A549 treated with Mapracorat at 1 μM for 4 hours (cell line): Measurements from ENCODE around the gene DLG4. TPM values are rescaled to one million over a fixed set of nuclear protein-coding genes. Genes with fewer than 3 reads are reported as not detected.

ENCODE experiments used
- total RNA-seq: library from RNA; stranded (reverse); fragments of 200-300 nt; extraction: Qiagen RNA extraction; gene quantifications from 5 replicates; pipeline ENCODE4 v1.2.3, GENCODE V29; 2022

Gene DLG4
- total RNA-seq: 6.2 to 7.8 TPM (median 6.7 TPM) in 5 replicates

GRCh38 chr17:7219812-7220592 is at the start of gene DLG4, which contains the start of gene ACADVL:
Gene DLG4, minus strand, starts transcription at chr17:7219836.
Gene ACADVL, plus strand, starts transcription at chr17:7219938. Its CDS starts 47 bp downstream, at chr17:7219985.

GRCh38 chr17:7262192-7262934 is 42.7 kb upstream of the DLG4 start, which contains the start of gene CLDN7:
Gene CLDN7, minus strand, starts transcription at chr17:7262478. Its CDS starts 435 bp downstream, at chr17:7262043.

DNA sequence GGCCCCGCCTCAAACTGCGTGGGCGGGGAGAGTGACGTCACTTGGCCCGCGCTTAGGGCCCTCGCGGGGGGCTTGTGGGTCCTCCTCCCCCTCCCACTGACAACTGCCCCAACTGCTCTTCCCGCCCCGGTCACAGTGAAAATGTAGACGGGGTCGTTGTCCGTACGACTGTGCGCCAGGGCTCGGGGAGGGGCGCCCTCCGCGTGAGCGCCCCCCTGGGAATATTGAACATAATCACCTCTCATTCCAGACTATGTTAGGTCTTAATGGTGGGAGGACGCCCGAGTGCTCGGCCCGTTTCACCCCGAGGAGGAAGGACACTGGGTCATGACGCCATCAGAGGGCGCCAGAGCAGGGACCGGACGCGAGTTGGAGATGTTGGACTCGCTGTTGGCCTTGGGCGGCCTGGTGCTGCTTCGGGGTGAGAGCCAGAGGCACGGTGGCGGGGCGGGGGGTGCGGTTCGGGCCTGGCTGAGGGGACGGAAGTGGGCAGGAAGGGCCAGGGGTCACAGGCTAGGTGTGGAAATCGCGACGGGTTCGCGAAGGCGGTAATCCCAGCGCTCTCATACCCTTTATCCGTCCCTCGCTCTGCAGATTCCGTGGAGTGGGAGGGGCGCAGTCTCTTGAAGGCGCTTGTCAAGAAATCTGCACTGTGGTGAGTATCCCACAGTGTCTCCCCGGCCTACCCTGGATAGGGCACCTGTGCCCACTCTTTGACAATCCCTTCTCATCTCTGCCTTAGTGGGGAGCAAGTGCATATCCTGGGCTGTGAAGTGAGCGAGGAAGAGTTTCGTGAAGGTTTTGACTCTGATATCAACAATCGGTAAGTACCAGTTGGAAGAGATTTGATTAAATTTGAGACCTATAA is 32.8 kb upstream of the DLG4 start, which contains the start of gene ELP5:
ELP5 (plus strand) TSS at position 40 of the 868 bp plus-strand sequence; CDS start at position 376, 336 bp downstream.

DNA sequence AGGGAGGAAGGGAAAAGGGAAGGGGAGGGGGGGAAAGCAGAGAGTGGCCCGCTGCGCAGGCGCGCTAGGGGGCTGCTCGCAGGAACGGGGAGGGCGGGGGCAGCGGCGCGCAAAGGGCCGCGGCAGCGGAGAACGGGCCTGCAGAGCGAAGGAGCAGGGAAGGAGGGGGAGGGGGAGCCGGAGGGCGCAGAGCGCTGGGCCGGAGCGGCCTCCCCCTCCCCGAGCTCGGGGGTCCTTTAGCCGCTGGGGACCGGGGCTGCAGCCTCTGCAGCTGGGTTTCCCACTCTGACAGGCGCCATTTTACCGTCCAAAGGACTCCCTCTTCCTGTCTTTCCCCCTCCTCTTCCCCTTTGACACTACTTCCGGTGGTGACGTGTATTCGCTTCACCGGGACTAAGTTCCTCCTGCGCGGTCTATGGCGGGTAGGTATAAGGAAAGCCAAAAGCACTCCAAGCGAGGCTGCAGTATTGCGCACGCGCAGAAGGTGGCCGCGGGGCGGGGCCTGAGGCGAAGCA is 32.1 kb upstream of the DLG4 start, which contains the start of gene CTDNEP1:
CTDNEP1 (minus strand) TSS at position 74 of the 515 bp plus-strand sequence. CDS start 438 bp downstream, outside the sequence.

DNA sequence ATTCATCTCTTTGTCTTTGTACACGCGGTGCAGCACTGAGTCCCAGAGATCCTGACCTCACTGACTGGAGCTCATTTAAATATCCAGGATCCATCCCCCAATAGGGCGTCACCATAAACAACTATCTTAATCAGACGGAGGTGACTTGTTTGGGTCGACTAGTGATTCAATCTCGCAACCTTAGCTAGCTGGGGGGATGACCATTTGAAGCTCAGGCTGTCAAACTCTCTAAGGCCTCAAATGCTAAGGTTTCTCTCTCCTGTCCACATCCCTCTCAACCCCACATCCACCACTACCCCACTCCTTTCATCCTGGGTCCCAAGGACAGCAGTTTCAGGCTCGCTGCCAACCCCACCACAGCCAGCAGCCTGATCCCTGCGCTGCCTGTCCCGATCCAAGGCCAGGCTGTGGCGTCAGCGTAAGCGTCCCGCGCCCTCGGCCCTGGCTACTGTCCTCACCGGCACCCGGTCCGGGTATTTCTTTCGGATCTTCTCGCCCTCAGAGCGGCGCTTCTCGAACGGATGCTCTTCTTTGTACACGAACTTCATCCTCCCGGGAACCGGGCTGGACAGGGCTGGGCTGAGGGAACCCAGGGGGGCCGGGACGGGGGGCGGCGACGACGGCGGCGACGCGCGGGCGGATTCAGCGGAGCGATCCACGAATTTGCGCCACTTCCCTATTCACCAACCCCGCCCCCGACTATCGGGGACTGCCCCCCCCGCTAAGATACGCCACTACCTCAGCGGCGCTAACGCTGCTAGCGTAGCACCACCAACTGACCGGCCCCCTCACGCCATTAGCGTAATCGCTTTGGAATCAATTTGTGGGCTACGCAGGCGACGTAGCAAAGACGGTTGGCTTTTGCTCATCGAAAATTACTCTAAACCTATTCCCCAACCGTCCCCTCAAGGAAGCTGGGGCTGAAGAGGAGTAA is 22.4 kb upstream of the DLG4 start, which contains the start of gene GABARAP:
GABARAP (minus strand) TSS at position 667 of the 934 bp plus-strand sequence; CDS start at position 548, 119 bp downstream.

DNA sequence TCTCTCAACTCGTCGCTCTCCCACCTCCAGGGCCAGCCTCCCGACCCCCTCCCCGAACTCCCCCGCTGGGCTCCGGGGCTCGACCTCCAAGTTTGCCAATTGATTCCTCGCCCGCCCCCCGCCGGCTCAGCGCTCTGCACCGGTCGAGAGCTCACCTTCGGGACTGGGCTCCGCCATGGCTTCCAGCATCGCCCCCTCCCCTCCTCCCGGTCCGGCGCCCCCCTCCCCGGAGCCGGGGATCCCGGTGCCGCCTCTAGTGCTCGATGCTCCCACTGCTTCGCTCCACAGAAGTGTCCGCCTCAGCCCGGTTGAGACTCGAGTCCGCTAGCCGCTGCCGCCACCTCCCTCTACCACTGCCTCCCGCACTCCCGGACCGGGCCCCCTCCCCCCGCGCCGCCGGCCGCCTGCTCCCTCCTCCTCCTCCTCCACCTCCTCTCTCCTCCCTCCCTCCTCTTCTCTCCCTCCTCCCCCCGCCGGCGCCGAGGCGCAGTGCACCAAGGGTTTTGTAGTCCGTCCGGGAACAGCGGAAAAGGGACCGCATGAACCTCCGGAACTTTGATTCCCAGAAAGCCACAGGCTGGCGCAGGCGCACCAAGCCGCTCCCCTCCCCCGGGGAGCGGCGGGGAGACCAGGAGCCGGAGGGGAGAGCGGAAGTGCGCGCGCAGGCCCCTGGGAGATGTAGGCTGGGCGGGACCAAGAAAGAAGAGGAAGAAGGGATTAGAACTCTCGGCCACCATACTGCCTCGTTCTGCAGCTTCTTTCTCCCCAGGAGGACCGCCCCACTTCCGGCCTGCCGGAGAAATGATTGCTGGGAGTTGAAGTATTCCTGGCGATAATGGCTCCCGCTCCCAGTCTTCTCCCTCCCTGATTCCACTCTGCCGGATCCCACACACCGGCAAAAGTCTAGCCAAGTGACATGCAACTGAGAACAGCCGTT is 19.7 kb upstream of the DLG4 start, which contains the start of gene PHF23:
PHF23 (minus strand) TSS at position 367 of the 937 bp plus-strand sequence; CDS start at position 189, 178 bp downstream.

GRCh38 chr17:7234083-7234951 is 14.7 kb upstream of the DLG4 start, which contains the start of gene DVL2:
Gene DVL2, minus strand, starts transcription at chr17:7234517. Its CDS starts 255 bp downstream, at chr17:7234262.

GRCh38 chr17:7179317-7180254 is 40.0 kb downstream of the DLG4 start, which contains the start of gene ASGR1:
Gene ASGR1, minus strand, starts transcription at chr17:7179370. Its CDS starts 807 bp downstream, at chr17:7178563.

Other genes with a start within 250 kb of the DLG4 start
- not detected in 5 replicates for gene ALOX12, start 223.8 kb downstream of the DLG4 start, total RNA-seq
- gene RNASEK, start 207.2 kb downstream of the DLG4 start, total RNA-seq: 415 to 498 TPM (median 447 TPM) in 5 replicates
- gene BCL6B, start 196.8 kb downstream of the DLG4 start, total RNA-seq: not detected in 5 replicates
- 7.4 to 9.1 TPM (median 8.8 TPM) in 5 replicates for gene SLC16A13, start 183.8 kb downstream of the DLG4 start, total RNA-seq
- gene SLC16A11, start 175.7 kb downstream of the DLG4 start, total RNA-seq: not detected in 5 replicates
- not detected in 5 replicates for gene CLEC10A, start 139.6 kb downstream of the DLG4 start, total RNA-seq
- gene ASGR2, start 105.0 kb downstream of the DLG4 start, total RNA-seq: 0.19 TPM in 1 of 5 replicates, not detected in the others
- gene ASGR1, start 40.5 kb downstream of the DLG4 start, total RNA-seq: 0.77 to 1.3 TPM (median 1.0 TPM) in 5 replicates
- gene ACADVL, start 102 bp upstream of the DLG4 start, total RNA-seq: 329 to 477 TPM (median 426 TPM) in 5 replicates
- gene DVL2, start 14.7 kb upstream of the DLG4 start, total RNA-seq: 30.2 to 44.4 TPM (median 41.9 TPM) in 5 replicates
- 86.3 to 101 TPM (median 94.7 TPM) in 5 replicates for gene PHF23, start 19.6 kb upstream of the DLG4 start, total RNA-seq
- 638 to 781 TPM (median 668 TPM) in 5 replicates for gene GABARAP, start 22.6 kb upstream of the DLG4 start, total RNA-seq
- gene CTDNEP1, start 31.9 kb upstream of the DLG4 start, total RNA-seq: 213 to 239 TPM (median 227 TPM) in 5 replicates
- 128 to 149 TPM (median 131 TPM) in 5 replicates for gene ELP5, start 32.4 kb upstream of the DLG4 start, total RNA-seq
- 1.5 to 3.0 TPM (median 2.0 TPM) in 5 replicates for gene CLDN7, start 42.6 kb upstream of the DLG4 start, total RNA-seq
- gene SLC2A4, start 61.9 kb upstream of the DLG4 start, total RNA-seq: 0.28 to 0.57 TPM (median 0.35 TPM) in 5 replicates
- gene YBX2, start 74.8 kb upstream of the DLG4 start, total RNA-seq: 0.35 to 0.65 TPM (median 0.56 TPM) in 5 replicates
- 1,593 to 1,803 TPM (median 1,704 TPM) in 5 replicates for gene EIF5A, start 87.8 kb upstream of the DLG4 start, total RNA-seq
- 92.1 to 108 TPM (median 95.9 TPM) in 5 replicates for gene GPS2, start 95.5 kb upstream of the DLG4 start, total RNA-seq
- gene NEURL4, start 109.5 kb upstream of the DLG4 start, total RNA-seq: 22.4 to 41.3 TPM (median 31.1 TPM) in 5 replicates
- gene ACAP1, start 116.7 kb upstream of the DLG4 start, total RNA-seq: 2.7 to 6.9 TPM (median 5.1 TPM) in 5 replicates
- gene KCTD11, start 132.3 kb upstream of the DLG4 start, total RNA-seq: 11.0 to 13.1 TPM (median 11.3 TPM) in 5 replicates
- gene TMEM95, start 135.3 kb upstream of the DLG4 start, total RNA-seq: not detected in 5 replicates
- gene TNK1, start 161.3 kb upstream of the DLG4 start, total RNA-seq: 1.2 to 1.8 TPM (median 1.4 TPM) in 5 replicates
- 37.1 to 48.8 TPM (median 43.3 TPM) in 5 replicates for gene PLSCR3, start 174.7 kb upstream of the DLG4 start, total RNA-seq
- gene TMEM256, start 184.3 kb upstream of the DLG4 start, total RNA-seq: 203 to 237 TPM (median 220 TPM) in 5 replicates
- 12.6 to 19.8 TPM (median 16.8 TPM) in 5 replicates for gene NLGN2, start 188.0 kb upstream of the DLG4 start, total RNA-seq
- gene SPEM1, start 200.5 kb upstream of the DLG4 start, total RNA-seq: not detected in 5 replicates
- not detected in 5 replicates for gene SPEM2, start 205.8 kb upstream of the DLG4 start, total RNA-seq
- gene SPEM3, start 209.0 kb upstream of the DLG4 start, total RNA-seq: not detected in 5 replicates
- gene TMEM102, start 215.6 kb upstream of the DLG4 start, total RNA-seq: 9.8 to 13.6 TPM (median 12.4 TPM) in 5 replicates
- gene FGF11, start 219.7 kb upstream of the DLG4 start, total RNA-seq: 0.82 to 1.3 TPM (median 0.82 TPM) in 5 replicates
- gene CHRNB1, start 225.2 kb upstream of the DLG4 start, total RNA-seq: 8.2 to 10.6 TPM (median 8.6 TPM) in 5 replicates